Cardiac fibroblast (primary cell): ENCODE results near the gene RDM1.
A peak's percentile ranks its signal among the peaks of the same experiment; 100 is the strongest.
"Not testable (repeated sequence)": the region's sequence is repeated elsewhere in the genome, so short reads cannot be mapped to it uniquely, and the experiment has no call there.

Experiments
- DNase-seq, 2 donors: peaks; one replicate each; pipeline versions ENCODE4 v3.0.0 to v3.0.0-alpha.2; 2010; ENCODE audit warnings: low read depth in 2 of 2
- H3K4me3 ChIP-seq, 2 donors: replicated peaks in 1 of 2; 1 replicate in 1 of 2; 2 replicates in 1 of 2; pipeline ENCODE4 v1.5.1; 2011; ENCODE audit warnings: low read depth in 2 of 2, low read length in 2 of 2, mild to moderate bottlenecking in 2 of 2, moderate library complexity in 1 of 2
- CTCF ChIP-seq: IDR thresholded peaks from one replicate; pipeline ENCODE4 v1.5.1; 2011; ENCODE audit warnings: low read depth, mild to moderate bottlenecking, low read length, inconsistent platforms

Gene RDM1

GRCh38 chr17:35949401-35949800 is 18.8 kb upstream of the RDM1 start:
- DNase-seq: peak in 1 of 2 donors; percentile 16
- no peak overlapping the region for H3K4me3 ChIP-seq
- no peak for TF ChIP-seq CTCF

GRCh38 chr17:35948092-35948491 is 17.5 kb upstream of the RDM1 start:
- no peak for DNase-seq
- no peak overlapping the region for H3K4me3 ChIP-seq
- TF ChIP-seq CTCF: no peak

GRCh38 chr17:35947156-35947585 is 16.6 kb upstream of the RDM1 start:
- peak; percentile 86 for TF ChIP-seq CTCF
- peak; percentile 54 for DNase-seq
- peak overlapping the region; percentile 19 to 26 for H3K4me3 ChIP-seq

- no peak for TF ChIP-seq CTCF
- no peak overlapping the region for H3K4me3 ChIP-seq
- no peak for DNase-seq
These were observed 13.6 kb upstream of the RDM1 start for GRCh38 chr17:35944151-35944550.

GRCh38 chr17:35943537-35943936 is 13.0 kb upstream of the RDM1 start, which contains the start of gene LYZL6:
Gene LYZL6, minus strand, starts transcription at chr17:35943713. Its CDS starts 4,357 bp downstream, at chr17:35939356.
- DNase-seq: no peak
- H3K4me3 ChIP-seq: no peak within 1 kb of the TSS
- TF ChIP-seq CTCF: no peak

- no peak for TF ChIP-seq CTCF
- no peak for DNase-seq
- H3K4me3 ChIP-seq: no peak overlapping the region
These were observed 12.1 kb upstream of the RDM1 start for GRCh38 chr17:35942588-35943186.

GRCh38 chr17:35938492-35938891 is 7.9 kb upstream of the RDM1 start:
- not testable (repeated sequence) for DNase-seq, H3K4me3 ChIP-seq
